ENCODE measurements around the gene CDH23.

DNA sequence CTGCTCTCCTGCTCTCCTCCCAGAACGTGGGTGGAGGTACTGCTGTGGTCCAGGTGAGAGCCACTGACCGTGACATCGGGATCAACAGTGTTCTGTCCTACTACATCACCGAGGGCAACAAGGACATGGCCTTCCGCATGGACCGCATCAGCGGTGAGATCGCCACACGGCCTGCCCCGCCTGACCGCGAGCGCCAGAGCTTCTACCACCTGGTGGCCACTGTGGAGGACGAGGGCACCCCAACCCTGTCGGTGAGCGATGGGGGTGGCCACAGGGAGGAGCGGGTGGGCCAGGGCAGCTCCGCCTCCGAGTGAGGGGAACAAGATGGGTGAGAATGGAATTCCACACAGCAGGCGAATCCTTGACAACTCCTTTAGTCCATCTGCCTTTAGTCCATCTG is 345.0 kb downstream of the CDH23 start:
- TF ChIP-seq, protein P1, sequence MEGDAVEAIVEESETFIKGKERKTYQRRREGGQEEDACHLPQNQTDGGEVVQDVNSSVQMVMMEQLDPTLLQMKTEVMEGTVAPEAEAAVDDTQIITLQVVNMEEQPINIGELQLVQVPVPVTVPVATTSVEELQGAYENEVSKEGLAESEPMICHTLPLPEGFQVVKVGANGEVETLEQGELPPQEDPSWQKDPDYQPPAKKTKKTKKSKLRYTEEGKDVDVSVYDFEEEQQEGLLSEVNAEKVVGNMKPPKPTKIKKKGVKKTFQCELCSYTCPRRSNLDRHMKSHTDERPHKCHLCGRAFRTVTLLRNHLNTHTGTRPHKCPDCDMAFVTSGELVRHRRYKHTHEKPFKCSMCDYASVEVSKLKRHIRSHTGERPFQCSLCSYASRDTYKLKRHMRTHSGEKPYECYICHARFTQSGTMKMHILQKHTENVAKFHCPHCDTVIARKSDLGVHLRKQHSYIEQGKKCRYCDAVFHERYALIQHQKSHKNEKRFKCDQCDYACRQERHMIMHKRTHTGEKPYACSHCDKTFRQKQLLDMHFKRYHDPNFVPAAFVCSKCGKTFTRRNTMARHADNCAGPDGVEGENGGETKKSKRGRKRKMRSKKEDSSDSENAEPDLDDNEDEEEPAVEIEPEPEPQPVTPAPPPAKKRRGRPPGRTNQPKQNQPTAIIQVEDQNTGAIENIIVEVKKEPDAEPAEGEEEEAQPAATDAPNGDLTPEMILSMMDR (IDR thresholded peaks at IDR 0.05): no peak
- no peak for TF ChIP-seq POLR2A (IDR thresholded peaks at IDR 0.05)
- no peak for TF ChIP-seq POLR2AphosphoS5 (IDR thresholded peaks at IDR 0.05)
